HUES48 (cell line): Measurements from ENCODE around the gene TSPAN18.

ENCODE experiments used
- H3K27ac ChIP-seq: one replicate; pipeline ENCODE4 v1.7.0; 2013; ENCODE audit warnings: low read depth, low read length, inconsistent platforms
- H3K27me3 ChIP-seq: 2 replicates; pipeline ENCODE4 v1.6.1; 2013; ENCODE audit warnings: mild to moderate bottlenecking, low read length; ENCODE audit not compliant: control insufficient read depth, insufficient read depth
- H3K36me3 ChIP-seq: 2 replicates; pipeline ENCODE4 v1.6.1; 2013; ENCODE audit warnings: low read length; ENCODE audit not compliant: control insufficient read depth, insufficient read depth
- H3K4me1 ChIP-seq: 2 replicates; pipeline ENCODE4 v1.6.1; 2013; ENCODE audit warnings: mild to moderate bottlenecking, low read length; ENCODE audit not compliant: control insufficient read depth, insufficient read depth
- H3K4me3 ChIP-seq: 2 replicates; pipeline ENCODE4 v1.5.1; 2013; ENCODE audit warnings: mild to moderate bottlenecking, low read depth, low read length
- H3K9ac ChIP-seq: 2 replicates; pipeline ENCODE4 v1.6.1; 2013; ENCODE audit warnings: mild to moderate bottlenecking, low read depth, low read length, moderate library complexity
- H3K9me3 ChIP-seq: 2 replicates; pipeline ENCODE4 v1.6.1; 2013; ENCODE audit warnings: low read length; ENCODE audit not compliant: control insufficient read depth, insufficient read depth

TSPAN18 gene

GRCh38 chr11:44760917-44761550 lies 34.3 kb downstream of the TSPAN18 start:
- H3K36me3 ChIP-seq: no peaks in the 10 kb centered on the region
- no peak overlapping the region for H3K4me3 ChIP-seq
- H3K9ac ChIP-seq: no peak overlapping the region
- H3K27me3 ChIP-seq: peaks cover 22% of the 10 kb centered on the region
- peaks cover 30% of the 10 kb centered on the region for H3K4me1 ChIP-seq
- no peaks in the 10 kb centered on the region for H3K9me3 ChIP-seq
- peak overlapping the region; percentile 77 for H3K27ac ChIP-seq

- H3K4me1 ChIP-seq: peaks cover 30% of the 10 kb centered on the region
Measured at GRCh38 chr11:44761551-44761961, 34.8 kb downstream of the TSPAN18 start.

GRCh38 chr11:44763121-44763820 lies 36.5 kb downstream of the TSPAN18 start:
- Histone ChIP-seq H3K27ac (no peak overlapping the region), H3K9ac (no peak overlapping the region; the same call in 1 of the 2 replicates), H3K4me1 (peaks cover 30% of the 10 kb centered on the region), H3K4me3 (no peak overlapping the region), H3K27me3 (peaks cover 16% of the 10 kb centered on the region), H3K9me3 (peaks cover 3% of the 10 kb centered on the region; the same call in 1 of the 2 replicates), H3K36me3 (no peaks in the 10 kb centered on the region)

More at GRCh38 chr11:44761551-44761961, 34.8 kb downstream of the TSPAN18 start:
- H3K9ac ChIP-seq: no peak overlapping the region
- peaks cover 18% of the 10 kb centered on the region for H3K27me3 ChIP-seq
- H3K4me3 ChIP-seq: no peak overlapping the region
- no peaks in the 10 kb centered on the region for H3K36me3 ChIP-seq
- no peaks in the 10 kb centered on the region for H3K9me3 ChIP-seq
- peak overlapping the region; percentile 77 for H3K27ac ChIP-seq

- Histone ChIP-seq H3K9ac (no peak overlapping the region), H3K4me1 (peaks cover 30% of the 10 kb centered on the region), H3K9me3 (peaks cover 3% of the 10 kb centered on the region; the same call in 1 of the 2 replicates), H3K4me3 (no peak overlapping the region), H3K27ac (no peak overlapping the region), H3K36me3 (no peaks in the 10 kb centered on the region), H3K27me3 (peaks cover 9% of the 10 kb centered on the region)
Measured at GRCh38 chr11:44764583-44764982, 37.8 kb downstream of the TSPAN18 start.

- Histone ChIP-seq H3K9me3 (peaks cover 3% of the 10 kb centered on the region; the same call in 1 of the 2 replicates), H3K4me1 (peaks cover 29% of the 10 kb centered on the region), H3K27ac (no peak overlapping the region), H3K9ac (no peak overlapping the region), H3K4me3 (no peak overlapping the region), H3K36me3 (no peaks in the 10 kb centered on the region), H3K27me3 (peaks cover 4% of the 10 kb centered on the region; the same call in 1 of the 2 replicates)
Measured at GRCh38 chr11:44765026-44765595, 38.3 kb downstream of the TSPAN18 start.

GRCh38 chr11:44765676-44766075 lies 38.9 kb downstream of the TSPAN18 start:
- H3K9me3 ChIP-seq: peaks cover 3% of the 10 kb centered on the region; the same call in 1 of the 2 replicates

GRCh38 chr11:44766112-44766971 lies 39.6 kb downstream of the TSPAN18 start:
- peak overlapping the region; percentile 65 for H3K27ac ChIP-seq

More at GRCh38 chr11:44765676-44766075, 38.9 kb downstream of the TSPAN18 start:
- Histone ChIP-seq H3K36me3 (no peaks in the 10 kb centered on the region), H3K9ac (no peak overlapping the region), H3K4me3 (no peak overlapping the region), H3K27ac (peak overlapping the region; percentile 65), H3K4me1 (peaks cover 27% of the 10 kb centered on the region), H3K27me3 (no peaks in the 10 kb centered on the region)

GRCh38 chr11:44766972-44767278 lies 40.2 kb downstream of the TSPAN18 start:
- Histone ChIP-seq H3K9ac (no peak overlapping the region), H3K36me3 (no peaks in the 10 kb centered on the region), H3K9me3 (peaks cover 3% of the 10 kb centered on the region; the same call in 1 of the 2 replicates), H3K4me3 (no peak overlapping the region), H3K27me3 (no peaks in the 10 kb centered on the region), H3K27ac (peak overlapping the region; percentile 65), H3K4me1 (peaks cover 14% of the 10 kb centered on the region)

More at GRCh38 chr11:44766112-44766971, 39.6 kb downstream of the TSPAN18 start:
- Histone ChIP-seq H3K4me1 (peaks cover 20% of the 10 kb centered on the region), H3K27me3 (no peaks in the 10 kb centered on the region), H3K9me3 (peaks cover 3% of the 10 kb centered on the region; the same call in 1 of the 2 replicates), H3K4me3 (no peak overlapping the region), H3K9ac (no peak overlapping the region), H3K36me3 (no peaks in the 10 kb centered on the region)

GRCh38 chr11:44767421-44767820 lies 40.7 kb downstream of the TSPAN18 start:
- H3K27me3 ChIP-seq: no peaks in the 10 kb centered on the region
- peaks cover 3% of the 10 kb centered on the region; the same call in 1 of the 2 replicates for H3K9me3 ChIP-seq
- no peak overlapping the region for H3K27ac ChIP-seq

GRCh38 chr11:44770401-44770800 lies 43.6 kb downstream of the TSPAN18 start:
- Histone ChIP-seq H3K9ac (no peak overlapping the region), H3K4me3 (no peak overlapping the region), H3K27me3 (no peaks in the 10 kb centered on the region), H3K9me3 (peaks cover 3% of the 10 kb centered on the region; the same call in 1 of the 2 replicates), H3K27ac (no peak overlapping the region), H3K4me1 (peaks cover 11% of the 10 kb centered on the region), H3K36me3 (no peaks in the 10 kb centered on the region)

More at GRCh38 chr11:44767421-44767820, 40.7 kb downstream of the TSPAN18 start:
- no peak overlapping the region for H3K4me3 ChIP-seq
- no peaks in the 10 kb centered on the region for H3K36me3 ChIP-seq
- H3K9ac ChIP-seq: no peak overlapping the region
- peaks cover 11% of the 10 kb centered on the region for H3K4me1 ChIP-seq
